ENCODE measurements around the gene FUT6.
"Not testable (repeated sequence)": the region's sequence is repeated elsewhere in the genome, so short reads cannot be mapped to it uniquely, and the experiment has no call there.

GRCh38 chr19:5883157-5883873 is 43.8 kb upstream of the FUT6 start:
- not testable (repeated sequence) for TF ChIP-seq CTCF (IDR thresholded peaks at IDR 0.05 in 4 of 5, conservative IDR thresholded peaks at IDR 0.05 in 1 of 5); POLR2A (IDR thresholded peaks at IDR 0.05)
